HepG2 (cell line): ENCODE data around the gene SERPINB7. TPM values are rescaled to one million over a fixed set of nuclear protein-coding genes. Genes with fewer than 3 reads are reported as not detected.
"Not testable (repeated sequence)": the region's sequence is repeated elsewhere in the genome, so short reads cannot be mapped to it uniquely, and the experiment has no call there.

Experiments used
- ATAC-seq: fragments of 200-7000 bp; cut with Tn5 transposase; 3 replicates; pipeline ENCODE4 v1.9.1; 2020; ENCODE audit warnings: mild to moderate bottlenecking, moderate library complexity
- BruUV-seq: library from RNA; stranded (reverse); fragments of 400-500 nt; replicated peaks from 2 replicates; lab custom pipeline; 2021; lab: Mats Ljungman, UMichigan
- CTCF ChIA-PET: fragments of 300-600 bp; formaldehyde crosslinking; extraction: SDS; loops from one replicate; lab custom pipeline; 2021; ENCODE audit warnings: low total read pairs, inconsistent platforms, low intra/inter-chr PET ratio; lab: Yijun Ruan, JAX
- POLR2A ChIA-PET: fragments of 350-600 bp; sonication (Branson Sonifier 250); formaldehyde crosslinking; loops from one replicate; lab custom pipeline; 2020; ENCODE audit warnings: antibody characterized with exemption, inconsistent platforms; lab: Yijun Ruan, JAX
- DNase-seq: peaks from one replicate; pipeline ENCODE4 v3.0.0-alpha.2; 2015; ENCODE audit warnings: low spot score
- FAIRE-seq: peaks from 3 replicates; lab custom pipeline; 2011; peaks lifted over from hg19 to GRCh38; lab: Jason Lieb, UNC
- H2AFZ ChIP-seq: one replicate; pipeline ENCODE4 v1.6.1; 2011; ENCODE audit warnings: low read length, inconsistent platforms
- H3K27ac ChIP-seq: fragments of 300-600 bp; 3 replicates; pipeline ENCODE4 v1.8.0; 2011; ENCODE audit warnings: mixed run types, mild to moderate bottlenecking, mixed read lengths, low read length, inconsistent platforms; ENCODE audit not compliant: insufficient read depth; ENCODE audit errors: extremely low read length
- H3K27me3 ChIP-seq, 2 experiments: fragments of 200-600 bp in 1 of 2; 2 replicates in 1 of 2; 3 replicates in 1 of 2; pipeline versions ENCODE4 v1.6.0 to v1.8.0; 2011; ENCODE audit warnings: low read length in 2 of 2, mild to moderate bottlenecking in 2 of 2, moderate library complexity in 2 of 2, inconsistent platforms in 1 of 2; ENCODE audit not compliant: insufficient read depth in 2 of 2, control insufficient read depth in 1 of 2
- H3K36me3 ChIP-seq, 2 experiments: fragments of 200-600 bp in 1 of 2; replicated peaks in 1 of 2; 2 replicates in 1 of 2; 3 replicates in 1 of 2; pipeline versions ENCODE4 v1.5.1 to v1.8.0; 2011; ENCODE audit warnings: low read length in 2 of 2, inconsistent platforms in 1 of 2; ENCODE audit not compliant: insufficient read depth in 2 of 2, control insufficient read depth in 1 of 2
- H3K4me1 ChIP-seq: 2 replicates; pipeline ENCODE4 v1.5.1; 2012; ENCODE audit warnings: low read length, inconsistent platforms; ENCODE audit not compliant: insufficient read depth
- H3K4me2 ChIP-seq: 2 replicates; pipeline ENCODE4 v1.6.0; 2011; ENCODE audit warnings: low read depth, low read length, inconsistent platforms
- H3K4me3 ChIP-seq, 3 experiments: fragments of 200-600 bp in 1 of 3; sonication (generic), shearing (Covaris generic) in 1 of 3; replicated peaks in 1 of 3; 2 replicates each; pipeline ENCODE4 v1.5.1; 2011 to 2016; ENCODE audit warnings: low read length in 3 of 3, inconsistent platforms in 2 of 3, low read depth in 2 of 3, mild to moderate bottlenecking in 2 of 3, control low read depth in 1 of 3, mixed read lengths in 1 of 3; ENCODE audit not compliant: insufficient read depth in 1 of 3
- H3K79me2 ChIP-seq: one replicate; pipeline ENCODE4 v1.6.1; 2011; ENCODE audit warnings: low read length, inconsistent platforms; ENCODE audit not compliant: insufficient read depth
- H3K9ac ChIP-seq: 2 replicates; pipeline ENCODE4 v1.6.0; 2011; ENCODE audit warnings: mild to moderate bottlenecking, low read depth, low read length, inconsistent platforms; ENCODE audit not compliant: insufficient read depth
- H3K9me3 ChIP-seq: 2 replicates; pipeline ENCODE4 v1.5.1; 2012; ENCODE audit warnings: mild to moderate bottlenecking, low read length
- H4K20me1 ChIP-seq: 2 replicates; pipeline ENCODE4 v1.6.0; 2011; ENCODE audit warnings: inconsistent platforms, mild to moderate bottlenecking, low read length, moderate library complexity; ENCODE audit not compliant: insufficient read depth
- BRCA1 ChIP-seq: sonication (generic); formaldehyde crosslinking; IDR thresholded peaks from 2 replicates; pipeline ENCODE4 v1.4.0; 2020; ENCODE audit warnings: missing genetic modification reagents
- HNRNPUL1 ChIP-seq: fragments of 200-400 bp; formaldehyde crosslinking; IDR thresholded peaks from 2 replicates; pipeline ENCODE4 v1.6.1; 2017; ENCODE audit warnings: low read depth, mild to moderate bottlenecking, low read length, moderate library complexity
- KDM1A ChIP-seq: IDR thresholded peaks from 2 replicates; pipeline ENCODE4 v1.6.1; 2016; ENCODE audit warnings: missing compliant biosample characterization
- KDM6A ChIP-seq: IDR thresholded peaks from 2 replicates; pipeline ENCODE4 v1.6.1; 2016; ENCODE audit warnings: low read depth
- MED1 ChIP-seq: sonication (generic); formaldehyde crosslinking; IDR thresholded peaks from 2 replicates; pipeline ENCODE4 v1.4.0; 2020; ENCODE audit warnings: missing genetic modification reagents
- MTA1 ChIP-seq: sonication (generic); formaldehyde crosslinking; IDR thresholded peaks from 2 replicates; pipeline ENCODE4 v1.4.0; 2020; ENCODE audit warnings: missing genetic modification reagents, mild to moderate bottlenecking, borderline replicate concordance
- NR2F1 ChIP-seq, 2 experiments: fragments of 450-650 bp in 1 of 2; formaldehyde crosslinking in 1 of 2; IDR thresholded peaks; 2 replicates each; pipeline versions ENCODE4 v1.5.0 to v1.6.1; 2016 to 2020; ENCODE audit warnings: mild to moderate bottlenecking in 1 of 2, missing compliant biosample characterization in 1 of 2, missing genetic modification reagents in 1 of 2, moderate library complexity in 1 of 2
- PRMT3 ChIP-seq: sonication (generic); formaldehyde crosslinking; IDR thresholded peaks from 2 replicates; pipeline ENCODE4 v1.8.1; 2022; ENCODE audit warnings: low read depth, mild to moderate bottlenecking, moderate library complexity, missing genetic modification reagents, borderline replicate concordance
- SNAPC2 ChIP-seq: sonication (generic); formaldehyde crosslinking; IDR thresholded peaks from 2 replicates; pipeline ENCODE4 v1.8.1; 2022; ENCODE audit warnings: mild to moderate bottlenecking, missing genetic modification reagents
- TCF7 ChIP-seq: sonication (generic); IDR thresholded peaks from 2 replicates; pipeline ENCODE4 v1.6.1; 2016; ENCODE audit warnings: antibody characterized with exemption, low read depth
- ZKSCAN1 ChIP-seq: fragments of 150-350 bp; IDR thresholded peaks from 2 replicates; pipeline ENCODE4 v1.6.1; 2014; ENCODE audit warnings: low read length
- ZMYM2 ChIP-seq: sonication (generic); formaldehyde crosslinking; IDR thresholded peaks from 2 replicates; pipeline ENCODE4 v1.8.0; 2022; ENCODE audit warnings: mild to moderate bottlenecking, missing genetic modification reagents
- ZNF12 ChIP-seq: sonication (generic); formaldehyde crosslinking; IDR thresholded peaks from 2 replicates; pipeline ENCODE4 v1.5.0; 2020; ENCODE audit warnings: missing genetic modification reagents
- ZNF264 ChIP-seq: sonication (generic); formaldehyde crosslinking; IDR thresholded peaks from 2 replicates; pipeline ENCODE4 v1.4.0; 2020; ENCODE audit warnings: missing genetic modification reagents
- ZNF292 ChIP-seq: sonication (generic); formaldehyde crosslinking; IDR thresholded peaks from 2 replicates; pipeline ENCODE4 v1.8.1; 2022; ENCODE audit warnings: mild to moderate bottlenecking, low read depth, missing genetic modification reagents, borderline replicate concordance
- ZNF615 ChIP-seq: sonication (generic); formaldehyde crosslinking; IDR thresholded peaks from 2 replicates; pipeline ENCODE4 v1.5.0; 2020; ENCODE audit warnings: mild to moderate bottlenecking, missing genetic modification reagents, borderline replicate concordance
- ZNF737 ChIP-seq: sonication (generic); formaldehyde crosslinking; IDR thresholded peaks from 2 replicates; pipeline ENCODE4 v1.5.0; 2020; ENCODE audit warnings: missing genetic modification reagents, mild to moderate bottlenecking, borderline replicate concordance
- ZNF800 ChIP-seq: sonication (generic); formaldehyde crosslinking; IDR thresholded peaks from 2 replicates; pipeline ENCODE4 v1.4.0; 2020; ENCODE audit warnings: missing genetic modification reagents
- ZSCAN25 ChIP-seq: sonication (generic); formaldehyde crosslinking; IDR thresholded peaks from 2 replicates; pipeline ENCODE4 v1.8.0; 2022; ENCODE audit warnings: mild to moderate bottlenecking, missing genetic modification reagents
- WGBS: methylation state at CpG from one replicate; pipeline ENCODE4 v1.1.6; 2017; ENCODE audit warnings: low lambda C conversion rate; 5-methylcytosine and 5-hydroxymethylcytosine counted together
- in situ Hi-C: cut with HindIII; loops from 2 replicates; pipeline ENCODE4 v1.10.0; 2017; ENCODE audit warnings: low pct_unique_long_range_greater_than_20kb; ENCODE audit not compliant: extremely low pct_ligation_motif_present
- intact Hi-C: fragments of 100-400 bp; cut with micrococcal nuclease; formaldehyde crosslinking; loops from one replicate; pipeline ENCODE4 v1.10.0; 2022; ENCODE audit not compliant: unreplicated experiment
- polyA plus RNA-seq, 8 experiments: library from polyadenylated mRNA; depleted of rRNA in 3 of 8; stranded (reverse) in 7 of 8; unstranded in 1 of 8; fragments of >200 nt; fragmentation: Illumina TruSeq in 4 of 8; extraction: Trizol in 4 of 8; gene quantifications; 2 replicates each; pipeline versions ENCODE4 v1.2.1 to v1.2.3, GENCODE V29; 2011 to 2016; ENCODE audit warnings: low read depth in 4 of 8, missing spikeins in 1 of 8, mixed read lengths in 1 of 8; ENCODE audit not compliant: insufficient read depth in 1 of 8
- total RNA-seq, 5 experiments: library from RNA; depleted of rRNA; stranded (reverse); fragments of >200 nt; fragmentation: Illumina TruSeq; extraction: Trizol; gene quantifications; 2 replicates each; pipeline ENCODE4 v1.2.3, GENCODE V29; 2016; ENCODE audit warnings: low read depth in 1 of 5

The SERPINB7 gene
- total and polyA plus RNA-seq, 2 of the 13 experiments (the other 11 are each of a cell fraction or from before 2014, with no cell fraction given) = not detected

- no peak for TF ChIP-seq ZKSCAN1
- no peak for TF ChIP-seq KDM6A (CRISPR knock-in tag)
- no peak for TF ChIP-seq ZNF292 (CRISPR knock-in tag)
- TF ChIP-seq MTA1 (CRISPR knock-in tag) = no peak
- no peak for TF ChIP-seq NR2F1 (CRISPR knock-in tag; IDR thresholded peaks at IDR 0.05)
- no peak for TF ChIP-seq TCF7
- no peak for TF ChIP-seq ZNF615 (CRISPR knock-in tag)
These were observed 17.7 kb upstream of the SERPINB7 start (continued) for GRCh38 chr18:63757541-63757940.

- intact Hi-C loops = loop anchor here (5.0 kb wide), 1 partner anchor 171 kb away; the partner anchor contains the start of gene SERPINB13
- no peak for TF ChIP-seq ZNF264 (CRISPR knock-in tag)
- TF ChIP-seq ZNF800 (CRISPR knock-in tag) = no peak
- no peak for TF ChIP-seq SNAPC2 (CRISPR knock-in tag)
- no peak for TF ChIP-seq ZSCAN25 (CRISPR knock-in tag)
- TF ChIP-seq HNRNPUL1 = no peak
- no peak for TF ChIP-seq ZNF737
- no peak for TF ChIP-seq PRMT3 (CRISPR knock-in tag)
- no peak for TF ChIP-seq BRCA1 (CRISPR knock-in tag)
- TF ChIP-seq KDM1A = no peak
- no peak for TF ChIP-seq MED1
- TF ChIP-seq ZMYM2 (CRISPR knock-in tag) = no peak
- TF ChIP-seq ZNF12 (CRISPR knock-in tag) = no peak
- H3K36me3 ChIP-seq = no peaks in the 10 kb centered on the region
- peaks cover 19% of the 10 kb centered on the region; the same call in 1 of the 2 replicates for H3K9me3 ChIP-seq
- WGBS = 0% methylated on average over 3 of the region's 3 CpGs
- FAIRE-seq (no peak), DNase-seq (no peak), ATAC-seq (no peak)
- H4K20me1 ChIP-seq = no peaks in the 10 kb centered on the region
- H2AFZ ChIP-seq = no peak overlapping the region
- H3K4me2 ChIP-seq = no peak overlapping the region
- no TSS peak for BruUV-seq
- H3K27me3 ChIP-seq = no peaks in the 10 kb centered on the region
- no peaks in the 10 kb centered on the region for H3K79me2 ChIP-seq
- H3K27ac ChIP-seq = no peak overlapping the region
- in situ Hi-C loops = no loop called here
- ChIA-PET POLR2A (no interaction called here), CTCF (no interaction called here)
- no peak overlapping the region for H3K4me3 ChIP-seq
- H3K4me1 ChIP-seq = no peaks in the 10 kb centered on the region
- no peak overlapping the region for H3K9ac ChIP-seq
These were observed 16.5 kb upstream of the SERPINB7 start for GRCh38 chr18:63758615-63759240.

- DNase-seq, BruUV-seq, H2AFZ ChIP-seq, H3K27me3 ChIP-seq, POLR2A ChIA-PET, H3K36me3 ChIP-seq, CTCF ChIA-PET, H3K4me2 ChIP-seq, FAIRE-seq, H3K4me3 ChIP-seq, H4K20me1 ChIP-seq, H3K4me1 ChIP-seq, ATAC-seq, in situ Hi-C loops, H3K27ac ChIP-seq, H3K9ac ChIP-seq, H3K79me2 ChIP-seq: not testable (repeated sequence)
- intact Hi-C loops = loop anchor here (5.0 kb wide), 1 partner anchor 172 kb away; the partner anchor contains the start of gene SERPINB13
- 46% methylated on average over 2 of the region's 2 CpGs for WGBS
- H3K9me3 ChIP-seq = peaks cover 19% of the 10 kb centered on the region; the same call in 1 of the 2 replicates
These were observed 15.4 kb upstream of the SERPINB7 start for GRCh38 chr18:63759786-63760185.
